Posterior cingulate gyrus (tissue), 11 donors: Measurements from ENCODE around the gene GSTA3.
"Not testable (repeated sequence)": the region's sequence is repeated elsewhere in the genome, so short reads cannot be mapped to it uniquely, and the experiment has no call there.

Experiments
- DNase-seq, 10 donors: peaks; one replicate each; pipeline versions ENCODE4 v3.0.0 to v3.0.0-alpha.2; 2020 to 2021; ENCODE audit warnings: mixed read lengths in 3 of 10
- intact Hi-C: fragments of 100-400 bp; cut with DNase I; formaldehyde crosslinking; loops from one replicate; pipeline ENCODE4 v1.15.1; 2023

The GSTA3 gene

DNA sequence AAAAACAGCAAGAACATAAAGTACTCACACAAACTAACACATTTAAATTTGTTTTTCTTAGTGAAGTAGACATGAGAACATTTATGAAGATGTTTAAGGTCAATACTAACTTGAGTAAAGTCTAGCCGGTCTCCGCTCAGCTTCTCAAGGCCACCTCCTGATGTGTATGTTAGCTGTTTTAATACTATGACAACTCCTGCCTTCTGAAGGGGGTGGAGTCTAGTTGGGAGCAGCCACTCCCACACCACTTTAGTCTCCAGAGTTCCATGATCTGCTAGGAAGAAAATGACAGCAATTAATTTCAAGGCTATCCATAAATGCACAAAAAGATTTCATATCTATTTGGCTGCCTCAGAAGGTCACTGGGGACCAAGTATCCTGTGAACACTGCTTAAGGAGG is at the start of gene GSTA3:
TSS of gene GSTA3 (minus strand) at position 168 of the 400 bp plus-strand sequence. CDS start 3,864 bp downstream, outside the sequence.
- DNase-seq, result no peak
- intact Hi-C loops, result no loop called here

DNA sequence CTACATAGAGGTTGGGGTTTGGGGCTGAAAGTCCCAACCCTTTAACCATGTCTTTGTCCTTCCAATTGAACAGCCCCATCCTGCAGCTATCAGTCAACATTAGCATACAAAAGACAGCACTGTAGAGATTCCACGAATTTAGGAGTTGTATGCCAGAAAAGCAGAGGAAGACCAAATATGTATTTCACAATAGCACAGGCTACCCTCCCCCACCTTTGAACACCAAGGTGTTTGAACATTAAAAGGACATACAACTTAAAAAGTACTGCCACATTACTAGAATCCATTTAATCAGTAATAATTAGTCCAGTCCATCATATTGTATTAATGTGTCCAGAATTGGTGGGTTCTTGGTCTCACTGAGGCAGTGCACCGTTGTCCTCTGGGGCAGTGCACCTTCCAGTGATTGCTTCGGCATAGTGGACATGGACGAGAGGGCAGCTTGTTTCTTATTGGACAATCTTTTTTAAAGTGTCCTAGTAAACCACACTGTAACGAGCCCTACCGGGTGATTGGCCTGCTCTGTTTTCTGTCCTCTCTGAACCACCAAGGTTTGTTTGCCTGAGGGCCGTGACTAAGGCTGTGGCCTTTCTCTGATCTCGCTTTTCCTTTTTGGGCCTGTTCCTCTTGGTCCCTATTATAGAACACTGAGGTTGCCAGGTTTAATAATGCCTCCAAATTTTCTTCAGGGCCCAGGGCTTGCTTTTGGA is 49.2 kb upstream of the GSTA3 start:
- intact Hi-C loops, result no loop called here
- no peak for DNase-seq

DNA sequence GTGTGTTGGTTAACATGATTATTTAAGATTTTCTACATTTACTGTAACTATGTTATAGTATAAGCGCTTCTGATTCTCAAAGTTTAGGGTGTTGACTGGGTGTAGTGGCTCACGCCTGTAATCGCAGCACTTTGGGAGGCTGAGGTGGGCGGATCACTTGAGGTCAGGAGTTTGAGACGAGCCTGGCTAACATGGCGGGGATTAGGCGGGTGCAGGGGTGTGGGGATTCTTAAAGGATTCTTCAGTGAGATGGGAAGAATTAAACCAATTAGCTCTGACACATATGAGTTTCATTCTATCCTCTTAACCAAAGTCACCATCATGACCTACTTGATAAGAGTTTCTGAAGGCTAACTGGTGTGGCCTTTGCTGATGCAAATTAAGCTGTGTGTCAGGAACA is 46.4 kb upstream of the GSTA3 start:
- no peak for DNase-seq
- intact Hi-C loops, result no loop called here

DNA sequence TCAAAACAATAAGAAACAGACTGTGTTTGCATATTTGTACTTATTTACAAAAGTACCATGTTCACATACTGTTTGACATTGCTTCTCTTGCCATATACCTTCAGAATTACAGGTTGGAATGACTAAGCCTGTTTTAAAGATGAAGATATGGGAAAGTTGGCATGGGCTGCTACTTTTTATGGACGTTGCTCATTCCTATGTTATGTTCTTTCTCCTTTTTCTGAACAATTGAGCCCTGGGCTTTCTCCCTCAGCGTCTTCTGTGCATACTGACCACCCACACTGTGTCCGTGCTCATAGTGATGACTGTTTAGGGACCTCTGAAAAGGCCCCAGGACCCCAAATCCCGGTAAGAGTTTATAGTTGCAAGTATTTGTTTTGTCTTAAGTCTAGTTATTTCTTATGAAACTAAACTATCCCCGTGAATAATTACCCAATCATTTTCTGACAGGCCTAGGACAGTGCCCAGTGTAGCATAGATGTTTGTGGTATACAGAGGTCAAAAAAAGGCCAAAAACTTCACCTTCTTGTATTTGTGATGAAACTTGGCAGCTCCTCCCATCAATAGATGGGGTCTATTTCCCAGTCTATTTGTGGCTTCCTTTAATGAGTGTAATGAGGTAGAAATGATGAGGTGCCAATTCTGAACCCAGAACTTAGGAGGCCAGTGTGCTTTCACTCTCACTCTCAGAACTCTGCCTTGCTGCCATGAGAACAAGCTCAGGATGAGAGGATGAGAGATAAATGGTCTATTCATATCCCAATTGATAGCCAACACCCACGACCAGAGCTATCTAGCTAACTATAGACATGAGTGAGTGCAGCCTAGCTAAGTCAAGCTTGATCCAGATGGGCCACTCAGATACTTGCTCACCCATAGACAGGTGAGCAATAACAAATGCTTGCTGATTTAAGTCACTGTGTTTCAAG is 44.7 kb upstream of the GSTA3 start:
- intact Hi-C loops, result no loop called here
- DNase-seq, result no peak

DNA sequence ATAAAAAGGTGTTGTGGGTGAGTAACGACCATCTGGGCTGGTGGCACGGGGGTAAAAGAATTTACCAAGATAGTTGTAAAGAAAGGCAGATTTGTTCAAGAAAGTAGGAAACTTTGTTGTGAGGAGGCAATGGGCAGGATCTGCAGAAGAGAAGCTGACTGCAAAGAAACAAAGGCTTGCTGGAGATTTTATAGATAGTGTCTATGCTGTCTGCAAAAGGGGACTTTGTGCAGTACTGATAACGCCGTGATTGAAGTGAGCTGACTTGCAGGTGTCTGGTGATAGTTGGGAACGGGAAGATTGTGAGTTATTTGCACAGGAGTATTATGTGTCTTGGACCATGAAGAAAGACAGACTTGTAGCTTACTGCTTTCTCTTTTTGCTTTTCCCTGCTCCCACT is 36.8 kb upstream of the GSTA3 start:
- intact Hi-C loops, result no loop called here
- DNase-seq, result no peak

DNA sequence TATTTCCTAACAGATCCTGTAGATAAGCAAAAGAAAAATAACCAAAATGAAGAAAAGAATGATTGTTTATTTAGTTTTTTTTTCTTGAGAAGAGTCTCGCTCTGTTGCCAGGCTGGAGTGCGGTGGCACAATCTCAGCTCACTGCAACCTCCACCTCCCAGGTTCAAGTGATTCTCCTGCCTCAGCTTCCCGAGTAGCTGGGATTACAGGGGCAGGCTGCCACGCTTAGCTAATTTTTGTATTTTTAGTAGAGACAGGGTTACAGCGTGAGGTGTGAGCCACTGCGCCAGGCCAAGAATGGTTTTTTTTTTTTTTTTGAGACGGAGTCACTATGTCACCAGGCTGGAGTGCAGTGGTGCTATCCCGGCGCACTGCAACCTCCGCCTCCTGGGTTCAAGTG is 33.3 kb upstream of the GSTA3 start:
- DNase-seq, intact Hi-C loops: not testable (repeated sequence)

DNA sequence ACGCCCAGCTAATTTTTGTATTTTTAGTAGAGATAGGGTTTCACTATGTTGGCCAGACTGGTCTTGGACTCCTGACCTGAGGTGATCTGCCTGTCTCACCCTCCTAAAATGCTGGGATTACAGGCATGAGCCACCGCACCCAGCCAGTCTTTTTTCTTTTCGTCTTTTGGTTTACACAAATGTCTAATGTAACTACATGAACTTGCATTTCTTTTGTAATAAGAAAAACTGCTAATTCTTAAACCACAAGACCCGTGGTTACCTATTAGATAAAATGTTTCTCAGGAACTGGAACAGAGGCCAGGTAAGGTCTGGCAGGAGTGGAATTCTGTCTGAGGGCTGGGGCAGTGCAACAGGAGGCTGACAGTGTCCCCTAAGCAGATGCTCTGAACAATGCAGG is 32.7 kb upstream of the GSTA3 start:
- DNase-seq, result no peak
- intact Hi-C loops, result no loop called here

DNA sequence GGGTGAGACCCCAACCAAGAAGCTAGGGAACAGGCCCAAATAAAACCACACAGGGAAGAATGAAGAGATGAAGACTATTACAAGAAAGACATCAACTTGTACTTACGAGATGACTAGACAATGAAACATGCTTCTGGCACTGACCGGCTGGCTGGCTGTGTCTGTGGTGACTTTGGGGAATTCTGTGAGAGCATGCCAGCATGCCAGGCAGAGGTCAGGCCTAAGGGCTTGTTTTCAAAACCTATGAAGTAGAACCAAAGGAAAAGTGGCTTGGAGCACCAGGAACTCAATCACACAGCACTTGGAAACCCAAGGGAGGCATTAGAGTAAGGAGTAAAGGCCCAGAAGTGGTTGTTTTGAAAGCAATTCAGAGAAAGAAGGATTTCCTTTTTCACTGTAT is 28.4 kb upstream of the GSTA3 start:
- DNase-seq, result no peak
- intact Hi-C loops, result no loop called here

DNA sequence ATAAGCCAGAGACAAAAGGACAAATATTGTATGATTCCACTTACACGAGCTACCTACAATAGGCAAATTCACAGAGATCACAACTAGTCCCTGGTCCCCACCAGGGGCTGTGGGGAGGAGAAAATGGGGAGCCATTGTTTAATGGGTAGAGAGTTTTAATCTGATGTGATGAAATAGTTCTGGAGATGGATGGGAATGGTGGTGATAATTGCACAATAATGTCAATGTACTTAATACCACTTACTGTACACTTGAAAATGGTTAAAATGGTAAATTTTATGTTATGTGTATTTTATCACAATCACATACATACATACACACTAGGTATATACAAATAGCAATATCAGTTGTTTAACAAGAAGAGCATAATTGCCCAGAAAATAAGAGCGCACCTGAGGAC is 24.3 kb upstream of the GSTA3 start:
- intact Hi-C loops, result no loop called here
- no peak for DNase-seq

DNA sequence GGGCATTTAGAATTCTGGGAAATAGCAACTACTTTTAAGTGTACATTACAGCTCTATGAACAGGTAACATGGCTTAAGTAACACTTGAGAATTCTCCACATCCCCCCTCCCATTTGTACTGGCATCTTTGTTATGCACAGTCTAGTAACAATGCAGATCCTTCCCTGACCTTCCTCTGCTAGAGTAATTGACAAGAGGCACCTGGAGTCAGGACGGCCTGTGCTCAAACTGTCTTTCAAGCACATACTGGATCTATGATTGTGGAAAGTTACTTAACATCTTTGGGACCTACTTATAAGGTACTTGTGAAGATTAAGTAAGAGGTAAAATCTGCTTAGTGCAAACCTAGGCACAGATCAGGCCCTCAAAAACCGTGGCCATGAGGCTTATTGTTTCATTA is 21.9 kb upstream of the GSTA3 start:
- DNase-seq, result no peak
- intact Hi-C loops, result no loop called here

DNA sequence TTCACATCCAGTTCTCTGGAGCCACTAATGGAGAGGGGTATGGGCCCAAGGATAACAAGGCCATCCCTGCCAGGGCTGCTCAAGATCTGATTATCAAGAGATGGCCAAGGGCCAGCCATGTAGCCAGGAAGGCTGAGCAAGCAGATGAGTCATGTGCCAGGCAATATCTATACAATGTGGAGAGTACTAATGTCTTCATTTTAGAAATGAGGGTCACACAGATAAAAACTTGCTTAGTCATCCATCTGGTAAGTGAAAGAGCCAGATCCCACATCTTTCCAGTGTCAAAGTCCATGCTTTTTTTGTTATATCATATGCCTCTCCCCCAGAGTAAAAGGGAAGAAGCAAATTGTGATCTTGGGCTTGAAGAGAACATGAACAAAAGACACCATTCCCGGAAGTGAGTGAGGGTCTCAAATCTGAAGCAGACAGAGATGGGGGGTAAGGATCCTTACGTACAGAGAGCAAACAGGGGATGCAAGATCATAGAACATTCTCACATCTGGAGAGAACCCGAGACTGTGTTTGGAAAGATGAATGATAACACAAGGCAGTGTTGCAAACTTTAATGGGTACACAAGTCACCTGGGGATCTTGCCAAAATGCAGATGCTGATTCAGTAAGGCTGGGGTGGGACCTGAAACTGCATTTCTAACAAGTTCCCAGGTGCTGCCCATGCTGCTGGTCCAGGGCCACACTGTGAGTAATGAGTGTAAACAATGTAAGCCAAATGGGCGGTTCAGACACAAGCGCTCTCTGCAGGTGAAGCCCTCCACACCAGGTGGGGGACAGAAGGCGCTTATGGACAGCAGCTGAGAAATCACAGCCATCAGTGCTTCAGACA is 20.0 kb upstream of the GSTA3 start:
- no peak for DNase-seq
- intact Hi-C loops, result no loop called here

DNA sequence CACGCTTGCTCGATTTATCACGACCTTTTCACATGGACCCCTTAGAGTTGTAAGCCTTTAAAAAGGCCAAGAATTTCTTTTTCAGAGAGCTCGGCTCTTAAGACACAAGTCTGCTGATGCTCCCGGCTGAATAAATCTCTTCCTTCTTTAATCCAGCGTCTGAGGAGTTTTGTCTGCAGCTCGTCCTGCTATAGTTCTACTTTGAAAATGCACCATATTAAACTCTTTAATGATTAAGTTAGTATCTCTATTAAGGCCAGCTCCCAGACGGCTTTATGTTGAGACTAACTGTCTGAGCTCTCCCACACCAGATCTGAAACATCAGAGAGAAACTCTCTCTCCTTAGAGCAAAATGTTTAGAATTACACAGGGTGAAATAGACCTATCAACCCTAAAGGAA is 18.0 kb upstream of the GSTA3 start:
- intact Hi-C loops, result no loop called here

DNA sequence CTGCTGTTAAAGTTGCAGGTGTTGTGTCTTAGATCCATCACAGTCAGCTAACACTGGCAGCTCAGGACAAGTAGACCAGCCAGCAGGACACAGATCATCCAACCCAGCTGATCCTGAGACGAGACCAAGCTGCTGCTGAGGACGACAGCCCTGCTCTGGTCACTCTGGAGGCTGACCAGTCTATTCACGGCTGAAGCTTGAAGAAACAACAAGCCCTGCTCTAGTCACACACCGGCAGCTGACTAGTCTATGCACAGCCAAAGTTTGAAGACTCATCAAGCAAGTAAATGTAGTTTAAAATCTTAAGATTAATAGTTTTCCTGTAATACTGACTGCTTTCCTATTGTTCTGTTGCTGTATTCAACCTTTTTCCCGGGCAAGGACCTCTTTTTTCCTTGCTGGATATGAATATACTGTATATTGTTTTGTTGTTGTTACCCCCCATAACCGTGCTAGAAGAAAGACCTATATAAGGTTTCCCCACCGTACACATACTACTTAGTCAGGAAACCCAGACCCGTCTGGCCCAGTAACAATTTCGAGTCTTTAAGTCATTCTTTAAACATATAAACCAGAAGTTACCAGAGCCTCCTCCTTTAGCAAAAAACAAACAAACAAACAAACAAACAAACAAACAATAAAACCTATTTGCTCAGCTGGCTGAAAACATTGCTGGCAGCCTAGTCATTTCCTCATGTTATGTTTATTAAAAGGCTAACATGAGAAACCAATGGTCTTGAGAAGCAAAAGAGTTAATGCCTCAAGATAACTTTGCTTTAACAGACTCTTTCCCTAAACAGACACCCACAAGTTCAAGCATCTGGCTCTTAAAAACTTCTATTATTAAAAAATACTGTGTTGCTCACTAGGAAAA is 16.7 kb upstream of the GSTA3 start:
- intact Hi-C loops, result no loop called here
- DNase-seq, result no peak

More for the DNA sequence above, 18.0 kb upstream of the GSTA3 start:
- no peak for DNase-seq

DNA sequence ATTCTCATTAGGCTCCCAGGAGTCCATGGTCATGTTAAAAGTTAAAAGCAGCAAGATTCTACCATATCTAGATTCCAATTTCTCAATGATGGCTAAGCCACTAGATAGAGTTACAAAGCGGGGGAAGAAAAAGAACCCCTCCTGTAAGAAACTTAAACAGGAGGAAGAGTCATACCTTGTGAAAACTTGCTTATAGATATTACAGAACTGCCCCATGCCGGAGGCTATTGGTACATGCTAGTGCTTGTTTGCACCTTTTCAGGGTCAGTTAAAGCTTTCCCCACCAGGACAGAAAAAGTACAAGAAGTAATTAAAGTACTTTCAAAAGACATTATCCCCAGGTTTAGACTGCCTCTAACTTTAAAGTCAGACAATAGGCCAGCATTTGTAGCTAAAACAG is 15.5 kb upstream of the GSTA3 start:
- intact Hi-C loops, result no loop called here

DNA sequence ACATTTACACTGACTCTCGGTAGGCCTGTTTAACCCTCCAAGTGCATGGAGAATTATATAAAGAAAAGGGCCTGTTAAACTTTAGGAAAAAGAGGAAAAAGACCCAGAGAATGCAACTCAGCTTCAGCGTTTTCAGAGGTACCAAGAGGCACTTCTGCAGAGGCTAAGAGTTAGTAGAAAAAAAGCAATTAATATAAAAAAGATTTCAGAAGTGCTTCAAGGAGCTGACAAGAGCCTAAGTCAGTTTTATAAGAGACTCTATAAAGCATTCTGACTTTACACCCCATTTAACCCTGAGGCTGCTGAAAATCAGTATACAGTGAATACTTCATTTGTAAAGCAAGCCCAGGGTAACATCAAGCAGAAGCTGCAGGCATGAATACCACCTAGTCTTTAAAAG is 14.2 kb upstream of the GSTA3 start:
- intact Hi-C loops, result not testable (repeated sequence)

More for the DNA sequence above, 15.5 kb upstream of the GSTA3 start:
- no peak for DNase-seq

DNA sequence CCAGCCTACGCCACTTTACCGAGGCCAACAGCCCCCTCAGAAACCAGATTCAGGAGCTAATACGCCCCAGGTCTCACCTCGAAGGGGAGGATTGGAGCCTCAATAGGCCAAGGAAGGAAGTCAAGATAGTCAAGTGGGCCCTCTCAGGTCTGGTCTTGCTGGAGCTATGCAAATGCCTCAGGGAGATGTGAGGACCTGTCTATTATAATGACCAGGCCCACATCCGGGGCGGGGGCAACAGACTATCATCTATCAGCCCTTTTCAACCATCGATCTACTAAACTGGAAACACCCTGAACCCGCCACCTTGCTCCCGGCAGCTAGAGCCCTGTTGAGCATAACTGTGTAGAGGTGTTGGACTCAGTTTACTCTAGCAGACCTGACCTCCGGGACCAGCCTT is 12.7 kb upstream of the GSTA3 start:
- DNase-seq, result no peak
- intact Hi-C loops, result no loop called here

More for the DNA sequence above, 14.2 kb upstream of the GSTA3 start:
- not testable (repeated sequence) for DNase-seq

DNA sequence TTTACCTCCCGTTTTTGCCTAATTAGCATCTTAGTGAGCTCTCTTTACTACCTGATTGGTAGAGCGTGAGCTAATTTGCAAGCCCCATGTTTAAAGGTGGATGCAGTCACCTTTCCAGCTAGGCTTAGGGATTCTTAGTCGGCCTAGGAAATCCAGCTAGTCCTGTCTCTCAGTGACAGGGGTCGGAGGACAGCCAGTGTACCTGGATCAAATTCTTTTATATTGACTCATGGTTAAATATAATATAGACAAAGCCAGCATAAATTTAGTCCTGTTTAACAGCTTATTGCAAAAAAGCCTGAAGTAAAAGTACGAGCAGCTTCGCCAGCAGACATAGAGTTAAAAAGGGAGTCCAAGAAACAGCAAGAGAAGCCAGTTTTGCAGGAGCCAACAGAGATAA is 12.2 kb upstream of the GSTA3 start:
- DNase-seq, result no peak
- intact Hi-C loops, result no loop called here

DNA sequence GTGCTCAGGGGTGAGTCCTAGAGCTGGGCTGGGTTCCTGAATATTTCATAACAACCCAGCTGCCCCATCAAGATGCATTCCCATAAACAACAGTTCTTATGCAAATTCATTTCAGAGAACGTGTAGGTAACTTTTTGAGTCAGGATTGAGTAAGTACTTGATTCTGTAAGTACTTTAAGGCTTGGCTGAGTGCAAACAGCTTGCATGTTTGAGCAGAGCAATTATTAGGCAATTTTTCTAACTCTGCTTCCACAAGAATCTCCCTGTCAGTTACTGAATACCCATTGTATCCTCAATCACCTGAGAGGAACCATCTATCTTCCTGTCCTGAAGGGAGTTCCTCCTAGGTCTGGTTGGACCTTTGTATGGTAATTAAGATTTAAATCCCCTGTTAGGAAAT is 10.0 kb upstream of the GSTA3 start:
- intact Hi-C loops, result not testable (repeated sequence)

DNA sequence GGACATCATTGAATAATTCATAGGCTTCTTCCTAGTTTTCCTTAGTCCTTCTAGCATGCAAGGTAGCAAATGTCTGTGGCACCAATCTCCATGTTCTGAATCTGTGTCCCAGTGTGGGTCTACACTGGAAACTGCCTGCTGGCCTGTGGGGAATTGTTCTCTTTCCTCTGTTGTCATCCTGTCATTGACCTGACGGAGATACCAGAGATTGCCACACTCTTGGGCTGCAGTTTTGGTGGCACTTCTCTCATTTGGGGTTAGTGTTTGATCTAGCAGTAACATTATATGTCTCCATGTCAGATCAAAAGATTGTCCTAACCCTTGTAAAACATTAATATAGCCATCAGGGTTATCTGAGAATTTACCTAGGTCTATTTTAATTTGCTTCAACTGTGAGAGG is 9.3 kb upstream of the GSTA3 start:
- intact Hi-C loops, DNase-seq: not testable (repeated sequence)

More for the DNA sequence above, 10.0 kb upstream of the GSTA3 start:
- not testable (repeated sequence) for DNase-seq
